ENCODE results near the gene POLD1.
"Not testable (repeated sequence)": the region's sequence is repeated elsewhere in the genome, so short reads cannot be mapped to it uniquely, and the experiment has no call there.

The POLD1 gene

GRCh38 chr19:50340331-50340730 lies 43.8 kb upstream of the POLD1 start:
- Histone ChIP-seq H3K4me3 (ENCODE audit: low read depth, low read length, poor library complexity, severe bottlenecking) (peak overlapping the region; percentile 30), H3K4me2 (ENCODE audit: low read length) (peak overlapping the region; percentile 46; the same call in 1 of the 2 replicates), H3K9me2 (ENCODE audit: low read depth, low read length) (no peaks in the 10 kb centered on the region), H3K4me1 (ENCODE audit: insufficient read depth, low read length, severe bottlenecking) (peaks cover 50% of the 10 kb centered on the region), H3K27me3 (ENCODE audit: insufficient read depth, low read length) (no peaks in the 10 kb centered on the region), H4K20me1 (ENCODE audit: insufficient read depth, low read length) (no peaks in the 10 kb centered on the region), H3K9me3 (ENCODE audit: low read length) (peaks cover 4% of the 10 kb centered on the region; the same call in 1 of the 2 replicates), H3K27ac (ENCODE audit: low read depth, low read length, poor library complexity, severe bottlenecking) (peak overlapping the region; percentile 91), H3K36me3 (ENCODE audit: insufficient read depth, low read length) (peaks cover 51% of the 10 kb centered on the region), H3F3A (ENCODE audit: insufficient read depth, low read length) (peaks cover 8% of the 10 kb centered on the region; the same call in 1 of the 2 replicates), H2AFZ (ENCODE audit: low read length) (no peak overlapping the region), H3K9ac (ENCODE audit: low read length) (no peak overlapping the region), H3K79me2 (ENCODE audit: insufficient read depth, low read length) (peaks cover 21% of the 10 kb centered on the region)
- TF ChIP-seq CTCF (IDR thresholded peaks at IDR 0.05; ENCODE audit: low read length): no peak
- no peak for TF ChIP-seq EZH2 (IDR thresholded peaks at IDR 0.05; ENCODE audit: borderline replicate concordance, low read length)

GRCh38 chr19:50341091-50341564 lies 43.0 kb upstream of the POLD1 start:
- no peaks in the 10 kb centered on the region for H3K27me3 ChIP-seq (ENCODE audit: insufficient read depth, low read length)
- H3K4me1 ChIP-seq (ENCODE audit: insufficient read depth, low read length, severe bottlenecking): peaks cover 52% of the 10 kb centered on the region
- H3K4me2 ChIP-seq (ENCODE audit: low read length): peak overlapping the region; percentile 58
- no peak for TF ChIP-seq CTCF (IDR thresholded peaks at IDR 0.05; ENCODE audit: low read length)
- no peak for TF ChIP-seq EZH2 (IDR thresholded peaks at IDR 0.05; ENCODE audit: borderline replicate concordance, low read length)
- no peaks in the 10 kb centered on the region for H3K9me2 ChIP-seq (ENCODE audit: low read depth, low read length)
- H3K36me3 ChIP-seq (ENCODE audit: insufficient read depth, low read length): peaks cover 43% of the 10 kb centered on the region
- H3K27ac ChIP-seq (ENCODE audit: low read depth, low read length, poor library complexity, severe bottlenecking): peak overlapping the region; percentile 91
- no peak overlapping the region for H2AFZ ChIP-seq (ENCODE audit: low read length)
- peak overlapping the region; percentile 27; the same call in 1 of the 2 replicates for H3K9ac ChIP-seq (ENCODE audit: low read length)
- H3K9me3 ChIP-seq (ENCODE audit: low read length): peaks cover 4% of the 10 kb centered on the region; the same call in 1 of the 2 replicates
- H3K4me3 ChIP-seq (ENCODE audit: low read depth, low read length, poor library complexity, severe bottlenecking): peak overlapping the region; percentile 30
- no peaks in the 10 kb centered on the region for H4K20me1 ChIP-seq (ENCODE audit: insufficient read depth, low read length)
- H3F3A ChIP-seq (ENCODE audit: insufficient read depth, low read length): peaks cover 8% of the 10 kb centered on the region; the same call in 1 of the 2 replicates
- H3K79me2 ChIP-seq (ENCODE audit: insufficient read depth, low read length): peaks cover 21% of the 10 kb centered on the region

- Histone ChIP-seq H3K36me3 (ENCODE audit: insufficient read depth, low read length) (peaks cover 18% of the 10 kb centered on the region), H3K4me3 (ENCODE audit: low read depth, low read length, poor library complexity, severe bottlenecking) (peak overlapping the region; percentile 71), H4K20me1 (ENCODE audit: insufficient read depth, low read length) (no peaks in the 10 kb centered on the region), H3K4me1 (ENCODE audit: insufficient read depth, low read length, severe bottlenecking) (peaks cover 88% of the 10 kb centered on the region), H3K27me3 (ENCODE audit: insufficient read depth, low read length) (no peaks in the 10 kb centered on the region), H3K27ac (ENCODE audit: low read depth, low read length, poor library complexity, severe bottlenecking) (peak overlapping the region; percentile 91), H3K9ac (ENCODE audit: low read length) (peak overlapping the region; percentile 91), H3K79me2 (ENCODE audit: insufficient read depth, low read length) (peaks cover 13% of the 10 kb centered on the region), H3F3A (ENCODE audit: insufficient read depth, low read length) (peaks cover 8% of the 10 kb centered on the region; the same call in 1 of the 2 replicates), H3K9me3 (ENCODE audit: low read length) (peaks cover 4% of the 10 kb centered on the region; the same call in 1 of the 2 replicates), H3K9me2 (ENCODE audit: low read depth, low read length) (no peaks in the 10 kb centered on the region), H3K4me2 (ENCODE audit: low read length) (peak overlapping the region; percentile 85), H2AFZ (ENCODE audit: low read length) (no peak overlapping the region)
- no peak for TF ChIP-seq EZH2 (IDR thresholded peaks at IDR 0.05; ENCODE audit: borderline replicate concordance, low read length)
- TF ChIP-seq CTCF (IDR thresholded peaks at IDR 0.05; ENCODE audit: low read length): no peak
Observed at GRCh38 chr19:50344661-50345318, 39.4 kb upstream of the POLD1 start.

GRCh38 chr19:50347089-50347581 lies 37.0 kb upstream of the POLD1 start:
- not testable (repeated sequence) for H3K9me3 ChIP-seq (ENCODE audit: low read length); H2AFZ ChIP-seq (ENCODE audit: low read length); H4K20me1 ChIP-seq (ENCODE audit: insufficient read depth, low read length); H3K36me3 ChIP-seq (ENCODE audit: insufficient read depth, low read length); H3F3A ChIP-seq (ENCODE audit: insufficient read depth, low read length); H3K79me2 ChIP-seq (ENCODE audit: insufficient read depth, low read length); H3K9me2 ChIP-seq (ENCODE audit: low read depth, low read length); H3K27me3 ChIP-seq (ENCODE audit: insufficient read depth, low read length)
- Histone ChIP-seq H3K4me2 (ENCODE audit: low read length) (peak overlapping the region; percentile 82), H3K4me3 (ENCODE audit: low read depth, low read length, poor library complexity, severe bottlenecking) (peak overlapping the region; percentile 3), H3K27ac (ENCODE audit: low read depth, low read length, poor library complexity, severe bottlenecking) (peak overlapping the region; percentile 91), H3K9ac (ENCODE audit: low read length) (peak overlapping the region; percentile 56), H3K4me1 (ENCODE audit: insufficient read depth, low read length, severe bottlenecking) (peaks cover 76% of the 10 kb centered on the region)
